Mesendoderm (in vitro differentiated cells): ENCODE measurements around the gene WDR46.
"Not testable (repeated sequence)": the region's sequence is repeated elsewhere in the genome, so short reads cannot be mapped to it uniquely, and the experiment has no call there.

ENCODE experiments used
- DNase-seq: peaks from one replicate; pipeline ENCODE4 v3.0.0; 2013
- H2AK5ac ChIP-seq: 2 replicates; pipeline ENCODE4 v1.6.1; 2013; ENCODE audit warnings: low read length, inconsistent platforms
- H2BK120ac ChIP-seq: 2 replicates; pipeline ENCODE4 v1.6.1; 2013; ENCODE audit warnings: low read depth, mild to moderate bottlenecking, low read length, moderate library complexity, mixed read lengths
- H2BK15ac ChIP-seq: replicated peaks from 2 replicates; pipeline ENCODE4 v1.6.1; 2013; ENCODE audit warnings: low read depth, mild to moderate bottlenecking, moderate library complexity
- H2BK5ac ChIP-seq: 2 replicates; pipeline ENCODE4 v1.6.1; 2013; ENCODE audit warnings: low read length, inconsistent platforms
- H3K18ac ChIP-seq: 2 replicates; pipeline ENCODE4 v1.6.1; 2013; ENCODE audit warnings: mild to moderate bottlenecking, low read length, mixed read lengths
- H3K23ac ChIP-seq: one replicate; pipeline ENCODE4 v1.6.1; 2013; ENCODE audit warnings: low read length
- H3K27ac ChIP-seq: 2 replicates; pipeline ENCODE4 v1.5.1; 2013; ENCODE audit warnings: low read depth, mild to moderate bottlenecking, inconsistent platforms, low read length, moderate library complexity
- H3K27me3 ChIP-seq: 2 replicates; pipeline ENCODE4 v1.6.1; 2013; ENCODE audit warnings: low read length, control low read depth, mild to moderate bottlenecking, inconsistent platforms; ENCODE audit not compliant: insufficient read depth, poor library complexity
- H3K36me3 ChIP-seq: 2 replicates; pipeline ENCODE4 v1.6.1; 2013; ENCODE audit warnings: low read length, inconsistent platforms; ENCODE audit not compliant: control insufficient read depth, insufficient read depth
- H3K4ac ChIP-seq: one replicate; pipeline ENCODE4 v1.6.1; 2013; ENCODE audit warnings: low read depth, mild to moderate bottlenecking, low read length, moderate library complexity
- H3K4me1 ChIP-seq: 2 replicates; pipeline ENCODE4 v1.6.1; 2013; ENCODE audit warnings: low read depth, low read length, inconsistent platforms; ENCODE audit not compliant: control insufficient read depth
- H3K4me2 ChIP-seq: 2 replicates; pipeline ENCODE4 v1.6.1; 2013; ENCODE audit warnings: low read length
- H3K4me3 ChIP-seq: 2 replicates; pipeline ENCODE4 v1.5.1; 2013; ENCODE audit warnings: mild to moderate bottlenecking, low read length
- H3K56ac ChIP-seq: one replicate; pipeline ENCODE4 v1.6.1; 2013; ENCODE audit warnings: low read length
- H3K79me1 ChIP-seq: 2 replicates; pipeline ENCODE4 v1.6.1; 2013; ENCODE audit warnings: low read length, inconsistent platforms
- H3K79me2 ChIP-seq: 2 replicates; pipeline ENCODE4 v1.6.1; 2013; ENCODE audit warnings: mild to moderate bottlenecking, low read length; ENCODE audit not compliant: control insufficient read depth, insufficient read depth
- H3K9ac ChIP-seq: 2 replicates; pipeline ENCODE4 v1.6.1; 2013; ENCODE audit warnings: low read length, inconsistent platforms
- H4K5ac ChIP-seq: one replicate; pipeline ENCODE4 v1.6.1; 2013; ENCODE audit warnings: low read length
- H4K8ac ChIP-seq: one replicate; pipeline ENCODE4 v1.6.1; 2013; ENCODE audit warnings: low read depth, mild to moderate bottlenecking, control low read depth, low read length, moderate library complexity
- WGBS: extraction: QIAGEN DNeasy Blood & Tissue Kit; methylation state at CpG from one replicate; pipeline ENCODE4 v1.1.7; 2013; ENCODE audit warnings: low lambda C conversion rate, missing lambda C conversion rate; ENCODE audit not compliant: insufficient coverage; ENCODE audit errors: extremely low coverage; 5-methylcytosine and 5-hydroxymethylcytosine counted together

WDR46 gene

GRCh38 chr6:33271468-33272274, 17.4 kb downstream of the WDR46 start, which contains the start of the genes RPS18 and VPS52:
Gene RPS18, plus strand, starts transcription at chr6:33272075. Its CDS starts 45 bp downstream, at chr6:33272120.
Gene VPS52, minus strand, starts transcription at chr6:33271876. Its CDS starts 201 bp downstream, at chr6:33271675.
- Histone ChIP-seq H2BK120ac (no peak within 1 kb of the TSS), H3K4me2 (peak within 1 kb of the TSS; percentile 95), H3K4me3 (peak within 1 kb of the TSS; percentile 100), H3K27ac (peak within 1 kb of the TSS; percentile 65), H3K56ac (peak within 1 kb of the TSS; percentile 99), H3K9ac (peak within 1 kb of the TSS; percentile 100), H2BK5ac (peak within 1 kb of the TSS; percentile 79), H3K23ac (peak within 1 kb of the TSS; percentile 94), H3K79me1 (peaks cover 13% of the 10 kb centered on the region), H4K8ac (no peak within 1 kb of the TSS), H3K27me3 (no peaks in the 10 kb centered on the region), H3K4me1 (peaks cover 3% of the 10 kb centered on the region), H3K4ac (peak within 1 kb of the TSS; percentile 87), H3K36me3 (peaks cover 13% of the 10 kb centered on the region), H2BK15ac (no peak within 1 kb of the TSS), H3K79me2 (peaks cover 37% of the 10 kb centered on the region), H2AK5ac (peak within 1 kb of the TSS; percentile 99), H3K18ac (peak within 1 kb of the TSS; percentile 85), H4K5ac (peak within 1 kb of the TSS; percentile 98)
- WGBS = no CpG with 5 or more reads among the region's 48 CpGs
- DNase-seq = peak; percentile 100

- peak overlapping the region; percentile 85 for H3K18ac ChIP-seq
- H4K8ac ChIP-seq = no peak overlapping the region
- H3K9ac ChIP-seq = peak overlapping the region; percentile 99
- peak overlapping the region; percentile 49 for H3K27ac ChIP-seq
- peak overlapping the region; percentile 95 for H3K4me2 ChIP-seq
- no peak for DNase-seq
- H3K79me1 ChIP-seq = peaks cover 13% of the 10 kb centered on the region
- H3K79me2 ChIP-seq = peaks cover 37% of the 10 kb centered on the region
- no CpG with 5 or more reads among the region's 7 CpGs for WGBS
- no peak overlapping the region for H2BK120ac ChIP-seq
- peak overlapping the region; percentile 99 for H3K4me3 ChIP-seq
- H3K4ac ChIP-seq = peak overlapping the region; percentile 64
- H2AK5ac ChIP-seq = peak overlapping the region; percentile 99
- peaks cover 3% of the 10 kb centered on the region for H3K4me1 ChIP-seq
- peaks cover 12% of the 10 kb centered on the region for H3K36me3 ChIP-seq
- peak overlapping the region; percentile 79 for H2BK5ac ChIP-seq
- peak overlapping the region; percentile 98 for H4K5ac ChIP-seq
- H3K27me3 ChIP-seq = no peaks in the 10 kb centered on the region
- H3K56ac ChIP-seq = peak overlapping the region; percentile 99
- H3K23ac ChIP-seq = peak overlapping the region; percentile 34
- no peak overlapping the region for H2BK15ac ChIP-seq
Measured at GRCh38 chr6:33271117-33271467, 17.9 kb downstream of the WDR46 start.

- H3K56ac ChIP-seq = no peak overlapping the region
- no peak overlapping the region for H3K4ac ChIP-seq
- no peak overlapping the region for H2AK5ac ChIP-seq
- no peak overlapping the region for H4K8ac ChIP-seq
- H3K36me3 ChIP-seq = peaks cover 4% of the 10 kb centered on the region
- H4K5ac ChIP-seq = no peak overlapping the region
- DNase-seq = no peak
- no peak overlapping the region for H2BK120ac ChIP-seq
- H3K79me1 ChIP-seq = no peaks in the 10 kb centered on the region
- no peaks in the 10 kb centered on the region for H3K79me2 ChIP-seq
- no peaks in the 10 kb centered on the region for H3K27me3 ChIP-seq
- no peak overlapping the region for H3K9ac ChIP-seq
- H2BK5ac ChIP-seq = no peak overlapping the region
- no peak overlapping the region for H2BK15ac ChIP-seq
- no peak overlapping the region for H3K4me2 ChIP-seq
- H3K23ac ChIP-seq = no peak overlapping the region
- H3K27ac ChIP-seq = no peak overlapping the region
- no peak overlapping the region for H3K18ac ChIP-seq
- H3K4me3 ChIP-seq = no peak overlapping the region
- no CpG with 5 or more reads among the region's 7 CpGs for WGBS
- H3K4me1 ChIP-seq = no peaks in the 10 kb centered on the region
Measured at GRCh38 chr6:33264015-33264414, 25.0 kb downstream of the WDR46 start.

GRCh38 chr6:33262490-33262889, 26.5 kb downstream of the WDR46 start:
- not testable (repeated sequence) for H3K4me3 ChIP-seq, H3K79me1 ChIP-seq, H3K36me3 ChIP-seq, H3K27ac ChIP-seq, H2AK5ac ChIP-seq, H3K79me2 ChIP-seq, H4K8ac ChIP-seq, H3K4me1 ChIP-seq, H3K56ac ChIP-seq, H2BK120ac ChIP-seq, H2BK5ac ChIP-seq, H3K23ac ChIP-seq, DNase-seq, H2BK15ac ChIP-seq, H3K27me3 ChIP-seq, H3K4me2 ChIP-seq, H3K4ac ChIP-seq, H3K18ac ChIP-seq, H4K5ac ChIP-seq, H3K9ac ChIP-seq
- WGBS = no CpG with 5 or more reads among the region's 3 CpGs

GRCh38 chr6:33259032-33259431, 30.0 kb downstream of the WDR46 start:
- H3K36me3 ChIP-seq = peaks cover 2% of the 10 kb centered on the region
- no peak overlapping the region for H2BK5ac ChIP-seq
- H3K56ac ChIP-seq = no peak overlapping the region
- no peak overlapping the region for H3K27ac ChIP-seq
- H3K4me1 ChIP-seq = no peaks in the 10 kb centered on the region
- no peak overlapping the region for H3K23ac ChIP-seq
- no peak overlapping the region for H2AK5ac ChIP-seq
- H4K8ac ChIP-seq = no peak overlapping the region
- H3K4ac ChIP-seq = no peak overlapping the region
- no peak for DNase-seq
- H3K79me2 ChIP-seq = no peaks in the 10 kb centered on the region
- no peak overlapping the region for H3K9ac ChIP-seq
- H3K4me2 ChIP-seq = no peak overlapping the region
- H2BK15ac ChIP-seq = no peak overlapping the region
- H4K5ac ChIP-seq = no peak overlapping the region
- no peak overlapping the region for H2BK120ac ChIP-seq
- H3K4me3 ChIP-seq = no peak overlapping the region
- WGBS = no CpG with 5 or more reads among the region's 5 CpGs
- H3K18ac ChIP-seq = no peak overlapping the region
- H3K27me3 ChIP-seq = no peaks in the 10 kb centered on the region
- H3K79me1 ChIP-seq = no peaks in the 10 kb centered on the region
